LNCaP clone FGC (cell line): ENCODE results near the gene LAMC1.

Experiments used
- DNase-seq: peaks from one replicate; pipeline ENCODE4 v3.0.0-alpha.2; 2011; ENCODE audit warnings: low read depth
- H3K4me3 ChIP-seq: 2 replicates; pipeline ENCODE4 v1.5.1; 2011; ENCODE audit warnings: mild to moderate bottlenecking, low read depth, low read length, control low read depth
- TF ChIP-seq, protein P1 (sequence below): IDR thresholded peaks from 2 replicates; pipeline ENCODE4 v1.5.1; 2012; ENCODE audit warnings: mild to moderate bottlenecking; ENCODE audit not compliant: control insufficient read depth, insufficient read depth; ENCODE audit errors: extremely low read depth

LAMC1 gene

DNA sequence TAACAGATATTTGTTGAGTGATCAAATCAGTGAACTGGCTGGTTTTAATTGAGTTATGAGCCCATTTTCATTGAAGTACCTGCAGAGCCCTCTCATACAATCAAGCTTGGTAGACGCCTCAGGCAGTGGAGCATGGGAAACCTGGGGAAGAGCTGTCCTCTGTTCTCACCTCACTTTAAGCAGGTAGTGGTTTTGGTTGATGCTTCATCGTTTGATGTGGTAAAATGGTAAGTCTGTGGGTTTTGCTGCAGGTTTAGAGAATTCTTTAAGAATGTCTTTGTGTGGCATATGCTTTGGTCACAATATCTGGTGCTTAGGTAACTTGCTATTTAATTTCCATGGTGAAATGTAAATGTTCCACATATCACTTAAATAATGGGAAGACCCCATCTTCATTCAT lies 10.0 kb downstream of the LAMC1 start:
- H3K4me3 ChIP-seq = no peak overlapping the region
- TF ChIP-seq, protein P1, sequence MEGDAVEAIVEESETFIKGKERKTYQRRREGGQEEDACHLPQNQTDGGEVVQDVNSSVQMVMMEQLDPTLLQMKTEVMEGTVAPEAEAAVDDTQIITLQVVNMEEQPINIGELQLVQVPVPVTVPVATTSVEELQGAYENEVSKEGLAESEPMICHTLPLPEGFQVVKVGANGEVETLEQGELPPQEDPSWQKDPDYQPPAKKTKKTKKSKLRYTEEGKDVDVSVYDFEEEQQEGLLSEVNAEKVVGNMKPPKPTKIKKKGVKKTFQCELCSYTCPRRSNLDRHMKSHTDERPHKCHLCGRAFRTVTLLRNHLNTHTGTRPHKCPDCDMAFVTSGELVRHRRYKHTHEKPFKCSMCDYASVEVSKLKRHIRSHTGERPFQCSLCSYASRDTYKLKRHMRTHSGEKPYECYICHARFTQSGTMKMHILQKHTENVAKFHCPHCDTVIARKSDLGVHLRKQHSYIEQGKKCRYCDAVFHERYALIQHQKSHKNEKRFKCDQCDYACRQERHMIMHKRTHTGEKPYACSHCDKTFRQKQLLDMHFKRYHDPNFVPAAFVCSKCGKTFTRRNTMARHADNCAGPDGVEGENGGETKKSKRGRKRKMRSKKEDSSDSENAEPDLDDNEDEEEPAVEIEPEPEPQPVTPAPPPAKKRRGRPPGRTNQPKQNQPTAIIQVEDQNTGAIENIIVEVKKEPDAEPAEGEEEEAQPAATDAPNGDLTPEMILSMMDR = no peak
- no peak for DNase-seq

DNA sequence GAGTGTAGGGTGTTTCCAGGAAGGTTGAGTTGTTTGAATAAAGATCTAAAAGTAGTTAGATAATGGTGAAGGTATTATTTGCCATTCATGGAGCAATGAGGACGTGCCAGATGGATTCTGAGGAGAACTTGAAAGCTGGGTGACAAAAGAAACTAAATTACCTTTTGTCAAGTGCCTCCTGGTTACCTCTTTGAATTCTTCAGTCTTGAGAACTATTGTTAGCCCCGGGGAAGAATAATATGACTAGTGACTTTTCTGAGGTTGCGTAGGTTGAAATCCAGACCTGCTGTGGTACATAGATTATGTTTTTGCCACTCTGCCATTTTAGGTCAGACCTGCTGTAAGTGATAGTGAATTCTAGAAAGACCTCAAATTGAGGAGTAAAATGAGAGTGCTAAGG lies 11.5 kb downstream of the LAMC1 start:
- TF ChIP-seq, protein P1 = no peak
- H3K4me3 ChIP-seq = no peak overlapping the region
- no peak for DNase-seq

DNA sequence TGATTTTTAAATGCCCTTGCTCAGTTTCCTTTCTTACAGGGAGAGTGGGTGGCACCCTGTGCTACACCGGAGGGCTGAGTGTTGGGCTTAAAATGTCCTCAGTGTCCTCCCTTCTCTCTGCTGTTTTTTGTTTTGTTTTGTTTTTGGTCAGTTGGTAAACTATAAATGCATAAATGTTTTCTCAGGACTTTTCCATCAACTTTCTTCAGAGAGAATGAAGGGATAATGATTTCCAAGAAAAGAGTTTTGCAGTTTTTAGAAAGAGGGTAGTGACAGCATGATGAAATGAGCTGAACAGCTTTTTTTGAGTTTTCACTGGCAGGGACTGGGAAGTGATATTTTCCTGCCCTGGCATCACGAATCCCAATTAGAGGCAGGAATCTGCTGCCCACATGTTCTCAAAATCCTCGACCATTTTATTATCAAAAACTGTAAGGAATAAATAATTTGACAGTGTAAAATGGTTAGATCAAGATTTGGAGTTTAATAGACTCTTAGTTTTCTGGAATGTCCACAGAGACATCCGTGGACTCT lies 15.2 kb downstream of the LAMC1 start:
- TF ChIP-seq, protein P1 = no peak
- no peak for DNase-seq
- no peak overlapping the region for H3K4me3 ChIP-seq

DNA sequence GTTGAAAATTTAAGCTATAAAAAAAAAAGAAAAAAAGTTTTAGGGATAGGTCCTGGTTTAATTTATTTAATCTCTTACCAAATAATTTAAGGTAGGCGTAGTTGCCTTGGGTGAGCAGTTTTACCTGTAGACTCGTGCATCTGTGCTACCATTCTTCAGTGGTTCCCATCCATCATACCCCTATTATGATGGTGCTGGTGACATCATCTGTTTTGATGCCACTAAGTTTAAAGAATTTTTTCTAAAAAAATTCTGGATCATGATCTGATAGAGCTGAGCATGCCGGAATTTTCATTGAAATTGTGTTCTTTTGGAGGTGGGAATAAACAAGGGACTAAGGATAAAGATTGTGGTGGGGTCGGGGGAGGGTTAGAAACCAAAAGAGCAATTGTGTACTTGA lies 15.7 kb downstream of the LAMC1 start:
- TF ChIP-seq, protein P1 = no peak
- no peak overlapping the region for H3K4me3 ChIP-seq
- DNase-seq = no peak

DNA sequence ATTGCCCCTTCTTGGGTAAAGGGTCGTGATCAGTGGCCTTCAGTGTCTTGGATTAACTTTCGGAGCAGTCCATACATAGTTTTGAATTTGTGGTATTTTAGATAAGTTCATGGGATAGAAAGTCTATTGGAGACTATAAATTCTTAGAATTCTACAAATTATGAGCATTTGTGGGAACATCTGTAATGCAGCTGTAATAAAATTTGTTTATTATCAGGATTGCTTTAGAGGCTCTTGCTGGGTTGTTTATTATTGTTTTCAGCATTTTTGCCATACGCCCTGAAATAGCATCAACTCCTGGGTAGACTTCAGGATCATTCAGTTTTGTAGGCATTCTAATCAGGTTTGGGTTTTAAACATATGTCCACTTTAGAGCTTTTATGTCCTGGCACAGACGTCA lies 16.1 kb downstream of the LAMC1 start:
- no peak overlapping the region for H3K4me3 ChIP-seq
- no peak for DNase-seq
- TF ChIP-seq, protein P1 = no peak

DNA sequence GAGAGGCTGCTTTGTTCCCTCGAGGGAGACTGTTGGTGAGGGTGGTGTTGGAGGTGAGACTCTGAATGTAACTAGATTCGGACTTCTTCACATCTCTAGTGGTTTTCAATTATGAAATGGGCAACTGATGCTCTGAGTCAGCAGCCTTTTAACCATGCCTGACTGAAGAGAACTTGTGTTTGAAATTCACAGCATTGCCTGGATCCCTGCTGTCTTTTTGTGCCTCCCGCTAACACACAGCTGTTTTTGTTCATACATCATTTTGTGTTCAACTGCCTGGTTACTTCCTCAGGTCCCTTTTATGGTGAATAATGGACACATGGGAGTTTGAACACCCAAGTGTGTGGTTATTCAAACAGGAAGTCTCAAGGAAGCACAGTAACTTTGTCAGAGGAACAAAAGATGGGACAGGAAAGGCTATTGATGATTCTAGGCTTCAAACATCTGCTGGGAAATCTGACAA lies 16.8 kb downstream of the LAMC1 start:
- no peak overlapping the region for H3K4me3 ChIP-seq
- no peak for DNase-seq

More for the DNA sequence above, 16.8 kb downstream of the LAMC1 start:
- TF ChIP-seq, protein P1 = no peak
